MV-4-11 (cell line): ENCODE measurements around the gene ZNF598.
"Not testable (repeated sequence)": the region's sequence is repeated elsewhere in the genome, so short reads cannot be mapped to it uniquely, and the experiment has no call there.

Source experiments
- DNase-seq: peaks from one replicate; lab custom pipeline; 2025; lab: John Stamatoyannopoulos, UW

The ZNF598 gene

DNA sequence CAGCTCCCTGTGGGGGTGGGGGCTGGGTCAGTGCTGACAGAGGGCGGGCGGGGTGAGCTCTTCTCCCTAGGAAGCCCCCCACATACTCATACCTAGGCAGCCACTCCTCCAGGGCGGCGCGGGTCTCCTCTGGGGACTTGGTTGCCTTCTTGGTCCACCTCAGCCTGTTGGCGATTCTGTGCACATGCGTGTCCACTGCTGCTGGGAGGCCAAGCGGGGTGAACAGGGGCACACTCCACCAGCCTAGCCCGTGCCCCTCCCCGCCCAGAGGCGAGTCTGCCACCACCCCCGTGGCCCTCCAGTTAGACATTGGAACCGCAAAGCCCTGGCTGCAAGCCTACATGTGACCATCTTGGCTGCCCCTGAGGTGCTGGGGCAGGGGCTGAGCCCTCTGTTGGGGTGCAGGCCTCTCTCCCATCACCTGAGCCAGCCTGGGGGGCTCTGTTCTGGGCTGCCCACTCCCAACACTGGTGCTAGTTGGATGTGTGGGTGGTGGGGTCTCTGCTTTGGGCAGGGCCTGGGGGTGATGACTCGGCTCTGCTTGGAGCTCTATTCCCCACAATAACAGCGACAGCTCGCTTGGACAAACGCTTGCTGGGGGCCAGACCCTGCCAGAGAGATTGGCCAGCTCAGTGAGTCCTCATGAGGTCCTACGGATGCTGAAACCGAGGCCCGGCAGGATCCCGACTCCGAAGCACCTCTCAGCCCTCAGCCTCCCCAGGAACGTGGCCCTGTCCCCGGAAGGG is 30.6 kb upstream of the ZNF598 start:
- DNase-seq = no peak

DNA sequence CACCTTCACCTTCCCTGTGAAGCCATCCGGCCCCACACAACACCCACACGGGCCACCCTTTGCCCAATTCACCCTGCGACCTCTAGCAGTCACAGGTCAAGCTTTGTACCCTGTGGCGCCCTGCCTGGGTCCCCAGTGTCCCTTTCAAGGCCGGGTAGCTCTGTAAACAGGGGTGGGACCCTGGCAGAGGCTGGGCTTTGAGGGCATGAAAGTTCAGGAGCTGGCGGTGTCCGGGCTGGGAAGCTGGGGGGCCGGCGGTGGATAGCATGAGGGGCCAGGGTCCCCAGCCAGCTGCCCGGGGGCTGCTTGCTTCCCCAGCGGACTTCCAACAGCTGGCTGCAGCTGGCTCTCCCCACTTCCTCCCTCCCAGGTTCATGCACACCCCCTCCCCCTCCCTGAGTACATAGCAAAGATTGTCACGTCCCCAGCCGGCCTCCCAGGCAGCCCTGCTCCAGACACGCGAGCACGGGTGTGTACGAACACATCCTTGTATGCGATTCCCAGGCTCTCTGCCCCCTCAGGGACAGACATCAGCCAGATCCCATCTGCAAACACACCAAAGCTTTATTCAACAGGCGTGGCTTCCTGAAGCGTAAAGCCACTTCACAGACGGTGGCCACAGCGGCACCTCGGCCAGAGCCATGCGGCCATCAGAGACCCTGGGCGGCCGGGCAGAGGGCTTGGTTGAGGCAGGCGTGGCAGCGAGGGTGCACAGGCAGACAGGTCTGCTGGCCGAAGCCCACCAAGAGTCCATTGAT is 29.8 kb upstream of the ZNF598 start:
- DNase-seq = no peak

DNA sequence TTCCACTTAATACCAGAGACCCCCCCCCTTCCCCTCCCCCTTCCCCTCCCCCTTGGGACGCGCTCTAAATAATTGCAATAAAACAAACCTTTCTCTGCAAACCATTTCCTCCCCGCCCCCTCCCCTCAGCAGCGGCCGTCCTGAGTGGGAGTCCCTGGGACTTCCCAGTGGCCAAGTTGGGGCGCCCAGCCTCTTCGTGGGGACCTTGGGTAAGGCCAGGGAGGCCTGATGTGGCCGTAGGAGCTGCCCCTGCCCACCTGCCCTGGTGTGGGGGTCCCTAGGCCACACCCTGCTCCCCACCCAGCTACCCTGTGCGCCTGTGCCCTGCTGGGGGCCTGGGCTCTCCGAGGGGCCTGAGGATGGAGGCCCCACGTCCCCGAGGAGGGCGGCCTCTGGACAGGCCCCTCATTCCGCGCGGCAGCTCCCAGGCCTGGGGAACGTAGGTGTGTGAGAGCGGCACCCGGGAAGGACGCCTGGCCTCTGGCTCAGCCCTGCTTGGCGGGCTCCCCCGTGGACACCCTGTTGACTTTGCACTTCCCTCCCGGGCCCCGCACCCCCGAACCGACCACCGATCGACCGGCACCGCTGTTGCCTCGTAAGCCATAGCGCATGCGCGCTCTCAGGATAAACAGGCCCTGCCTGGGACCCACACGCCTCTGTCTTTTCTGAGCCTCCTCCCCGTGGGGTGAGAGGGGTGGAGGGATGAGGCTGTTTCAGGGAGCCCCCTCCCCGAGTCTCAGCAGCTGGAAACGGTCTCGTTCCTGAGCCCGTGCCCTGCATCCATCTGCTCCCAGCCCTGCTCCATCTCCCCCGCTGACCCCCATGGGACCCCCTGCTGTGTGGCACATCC is 29.0 kb upstream of the ZNF598 start:
- DNase-seq = no peak

GRCh38 chr16:2037647-2038381 is 28.2 kb upstream of the ZNF598 start:
- no peak for DNase-seq

GRCh38 chr16:2037115-2037514 is 27.5 kb upstream of the ZNF598 start:
- DNase-seq = no peak

DNA sequence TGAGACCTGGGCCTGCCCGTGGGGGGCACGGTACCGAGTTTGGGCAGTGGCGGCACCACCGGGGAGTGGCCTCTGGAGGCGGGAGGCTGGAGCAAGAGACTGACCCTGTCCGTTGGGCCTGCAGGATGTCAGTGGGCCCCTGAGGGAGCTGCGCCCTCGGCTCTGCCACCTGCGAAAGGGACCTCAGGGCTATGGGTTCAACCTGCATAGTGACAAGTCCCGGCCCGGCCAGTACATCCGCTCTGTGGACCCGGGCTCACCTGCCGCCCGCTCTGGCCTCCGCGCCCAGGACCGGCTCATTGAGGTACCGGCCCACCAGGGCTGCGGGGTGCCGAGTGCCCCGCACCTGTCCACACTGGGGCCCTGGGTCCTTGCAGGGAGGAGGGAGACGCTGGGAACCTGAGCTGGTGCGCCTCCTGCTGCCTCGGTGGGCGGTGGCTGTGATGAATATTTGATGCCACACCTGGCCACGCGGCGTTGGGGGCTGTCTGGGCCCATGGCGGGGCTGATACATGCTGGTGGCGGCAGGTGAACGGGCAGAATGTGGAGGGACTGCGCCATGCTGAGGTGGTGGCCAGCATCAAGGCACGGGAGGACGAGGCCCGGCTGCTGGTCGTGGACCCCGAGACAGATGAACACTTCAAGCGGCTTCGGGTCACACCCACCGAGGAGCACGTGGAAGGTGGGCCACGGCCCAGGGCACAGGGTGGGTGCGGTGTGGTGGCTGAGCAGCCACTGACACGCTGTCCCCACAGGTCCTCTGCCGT is 26.8 kb upstream of the ZNF598 start:
- DNase-seq = no peak

DNA sequence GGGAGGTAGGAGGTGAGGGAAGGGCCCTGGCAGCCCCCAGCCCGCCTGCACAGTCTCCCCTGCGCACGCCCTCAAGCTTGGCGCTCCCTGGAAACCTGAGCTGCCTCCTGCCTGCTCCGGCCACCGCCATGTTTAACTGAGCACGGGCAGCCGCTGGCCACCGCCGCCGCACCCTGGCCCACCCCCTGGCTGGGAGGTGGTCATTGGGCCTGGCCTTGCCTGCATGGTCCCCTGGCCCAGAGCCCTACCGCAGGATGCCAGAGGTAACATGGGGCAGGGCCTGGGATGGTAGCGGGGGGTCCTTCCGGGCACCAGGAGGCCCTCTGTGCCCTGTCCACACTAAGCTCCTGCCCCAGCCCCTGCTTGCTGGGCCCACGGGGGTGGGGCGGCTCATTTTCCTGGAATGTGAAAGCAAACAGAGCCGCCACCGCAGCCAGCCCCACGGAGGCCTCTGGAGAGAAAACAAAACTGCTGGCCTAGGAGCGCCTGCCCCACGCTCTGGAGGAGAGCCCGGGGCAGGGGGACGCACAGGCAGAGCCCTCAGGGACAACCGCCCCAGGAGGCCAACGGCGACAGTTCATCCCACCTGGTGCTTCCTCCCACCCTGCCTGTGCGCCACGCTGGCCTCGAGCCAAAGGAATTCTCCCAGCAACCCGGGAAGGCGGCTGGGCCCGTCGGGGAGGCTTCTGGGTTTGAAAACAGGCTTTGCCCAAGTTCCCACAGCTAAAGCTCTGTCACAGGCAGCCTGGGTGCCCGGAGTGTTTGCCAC is 26.0 kb upstream of the ZNF598 start:
- no peak for DNase-seq

DNA sequence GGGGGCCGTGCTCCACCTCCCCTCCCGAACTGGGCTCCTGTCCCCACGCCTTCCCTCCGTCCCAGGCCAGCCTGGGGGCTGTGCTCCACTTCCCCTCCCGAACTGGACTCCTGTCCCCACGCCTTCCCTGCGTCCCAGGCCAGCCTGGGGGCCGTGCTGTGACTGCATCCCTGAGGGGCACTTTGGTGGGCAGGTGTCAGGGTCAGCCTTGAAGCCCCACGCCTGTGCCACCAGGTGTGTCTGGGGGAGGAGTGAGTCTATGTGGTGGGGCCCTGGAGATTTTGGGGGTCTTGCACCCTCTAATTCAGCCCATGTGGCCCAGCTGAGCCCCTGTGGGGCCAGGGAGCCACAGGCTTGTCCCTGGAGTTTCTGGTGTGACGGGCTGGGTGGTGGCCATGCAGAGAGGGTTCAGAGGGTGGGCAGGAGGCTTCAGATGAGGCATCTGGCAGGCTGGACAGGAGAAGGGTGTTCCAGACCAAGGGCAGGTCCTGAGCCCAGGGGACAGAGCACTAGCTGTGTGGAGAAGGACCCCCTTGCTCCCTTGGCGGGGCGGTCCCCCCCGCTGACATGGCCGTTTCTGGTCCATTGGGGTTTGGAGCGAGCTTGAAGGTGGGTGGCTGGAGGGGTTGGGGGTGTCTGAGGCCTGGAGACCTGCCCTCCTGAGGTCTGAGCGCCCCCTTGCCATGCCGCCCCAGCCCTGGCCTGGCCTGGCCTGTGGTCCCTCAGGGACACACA is 25.2 kb upstream of the ZNF598 start:
- DNase-seq = no peak

DNA sequence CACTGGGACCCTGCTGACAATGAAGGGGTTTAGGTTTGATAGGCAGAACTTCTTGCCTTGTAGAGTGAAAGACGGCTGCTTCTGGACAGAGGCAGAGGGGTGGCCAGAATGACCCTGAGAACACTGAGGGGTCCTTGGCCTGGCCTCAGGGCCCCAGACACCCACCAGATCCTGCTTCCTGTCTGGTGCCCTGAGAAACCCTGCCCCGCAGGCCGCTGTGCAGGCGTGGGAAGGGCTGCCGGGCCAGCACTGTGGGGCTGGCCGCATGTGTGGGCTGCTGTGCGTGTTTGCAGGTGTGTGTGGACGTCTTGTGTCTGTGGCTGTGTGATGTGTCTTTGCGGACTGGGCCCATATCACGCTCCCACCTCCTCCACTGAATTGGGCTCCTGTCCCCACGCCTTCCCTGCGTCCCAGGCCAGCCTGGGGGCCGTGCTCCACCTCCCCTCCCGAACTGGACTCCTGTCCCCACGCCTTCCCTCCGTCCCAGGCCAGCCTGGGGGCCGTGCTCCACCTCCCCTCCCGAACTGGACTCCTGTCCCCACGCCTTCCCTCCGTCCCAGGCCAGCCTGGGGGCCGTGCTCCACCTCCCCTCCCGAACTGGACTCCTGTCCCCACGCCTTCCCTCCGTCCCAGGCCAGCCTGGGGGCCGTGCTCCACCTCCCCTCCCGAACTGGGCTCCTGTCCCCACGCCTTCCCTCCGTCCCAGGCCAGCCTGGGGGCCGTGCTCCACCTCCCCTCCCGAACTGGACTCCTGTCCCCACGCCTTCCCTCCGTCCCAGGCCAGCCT is 24.5 kb upstream of the ZNF598 start:
- not testable (repeated sequence) for DNase-seq

DNA sequence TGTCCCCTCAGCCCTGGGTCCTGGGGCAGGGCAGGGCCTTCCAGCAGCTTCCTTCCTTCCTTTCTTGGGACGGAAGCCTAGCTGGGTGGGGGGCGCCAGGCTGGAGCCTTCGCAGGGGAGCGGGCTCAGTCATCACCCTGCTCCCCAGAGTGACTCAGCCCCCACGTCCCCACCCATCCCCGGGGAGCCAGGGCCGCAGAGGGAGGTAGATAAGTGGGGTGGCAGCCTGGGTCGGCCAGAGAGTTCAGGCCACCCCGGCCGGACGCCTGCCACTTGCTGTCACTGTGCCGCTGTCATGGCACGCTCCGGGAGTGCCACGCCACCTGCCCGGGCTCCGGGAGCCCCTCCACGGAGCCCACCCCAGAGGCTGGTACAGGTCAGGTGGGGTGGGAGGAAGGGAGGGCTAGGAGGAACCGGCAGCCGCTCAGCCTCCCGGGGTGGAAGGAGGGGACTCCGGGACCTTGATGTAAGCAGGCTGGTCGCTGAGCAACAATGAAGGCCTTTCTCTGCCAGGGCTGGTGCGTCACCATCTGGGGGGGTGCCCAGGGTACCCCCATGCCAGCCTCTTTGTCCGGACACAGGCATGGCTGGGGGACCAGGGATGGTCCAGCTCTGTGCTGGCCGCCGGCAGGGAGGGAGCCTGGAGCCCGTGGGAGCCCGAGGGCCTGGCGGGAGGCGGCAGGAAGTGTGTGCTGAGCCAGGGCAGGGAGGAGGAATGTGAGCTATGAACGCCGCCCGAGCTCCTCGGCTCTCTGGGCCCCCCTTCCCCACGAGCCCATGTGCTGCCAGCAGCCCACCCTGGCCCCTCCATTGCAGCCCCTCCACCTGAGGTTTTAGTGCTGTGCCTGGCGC is 23.7 kb upstream of the ZNF598 start:
- DNase-seq = no peak

- DNase-seq = no peak
These were observed 22.9 kb upstream of the ZNF598 start for GRCh38 chr16:2032285-2033056.

- no peak for DNase-seq
These were observed 21.5 kb upstream of the ZNF598 start for GRCh38 chr16:2031081-2031577.

DNA sequence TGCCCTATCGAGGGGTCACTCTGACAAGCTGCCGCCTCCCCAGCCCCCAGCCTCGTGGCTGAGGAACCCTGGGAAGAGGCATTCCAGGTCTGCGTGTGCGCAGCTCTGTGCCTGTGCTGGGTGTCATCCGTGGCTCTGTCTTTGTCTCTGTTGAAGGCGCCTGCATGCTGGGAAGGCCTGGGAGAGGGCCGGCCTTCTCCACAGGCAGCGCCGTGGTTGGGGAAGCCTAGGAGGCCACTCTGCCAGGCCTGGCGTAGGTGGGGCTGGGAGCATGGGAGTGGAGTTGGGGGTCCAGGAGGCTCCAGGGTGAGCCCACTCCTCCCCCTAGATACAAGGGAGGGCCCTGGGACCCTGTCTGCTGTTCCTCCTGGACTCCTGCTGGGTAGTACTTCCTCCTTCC is 20.4 kb upstream of the ZNF598 start:
- DNase-seq = no peak

DNA sequence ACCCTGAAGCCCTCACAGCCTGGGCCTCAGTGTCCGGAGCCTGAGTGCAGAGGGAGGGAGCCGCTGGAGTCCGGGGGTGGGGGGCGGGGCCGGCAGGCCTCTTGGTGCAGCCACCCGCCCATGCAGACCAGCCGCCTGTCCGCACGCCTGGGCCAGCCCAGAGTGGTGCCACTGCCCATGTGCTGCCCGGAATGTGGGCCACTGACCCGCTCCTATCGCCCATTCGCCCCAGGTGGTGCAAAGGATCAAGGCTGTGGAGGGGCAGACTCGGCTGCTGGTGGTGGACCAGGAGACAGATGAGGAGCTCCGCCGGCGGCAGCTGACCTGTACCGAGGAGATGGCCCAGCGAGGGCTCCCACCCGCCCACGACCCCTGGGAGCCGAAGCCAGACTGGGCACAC is 19.7 kb upstream of the ZNF598 start:
- no peak for DNase-seq

GRCh38 chr16:2028620-2029220 is 19.1 kb upstream of the ZNF598 start:
- DNase-seq = no peak

DNA sequence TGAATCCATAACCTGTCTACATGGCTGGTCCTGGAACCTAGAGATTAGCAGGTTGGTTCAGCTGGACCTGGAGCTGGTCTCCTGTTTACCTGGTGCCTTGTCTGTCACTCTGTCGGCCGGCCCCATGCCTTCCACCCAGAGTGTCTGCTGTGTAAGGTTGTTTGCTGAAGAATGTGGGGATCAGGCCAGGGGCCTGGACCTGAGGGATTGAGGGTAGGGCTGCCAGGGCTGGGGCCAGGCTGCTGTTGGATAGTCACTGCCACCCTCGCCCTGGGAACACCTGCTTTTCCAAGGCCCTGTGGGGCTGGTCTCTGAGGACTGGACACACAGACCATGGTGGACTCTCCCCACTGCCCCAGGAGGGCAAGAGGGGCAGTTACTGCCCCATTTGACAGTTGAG is 18.5 kb upstream of the ZNF598 start:
- DNase-seq = no peak
